Colonic mucosa (tissue), 4 donors: Measurements from ENCODE around the gene SPOCK2. TPM values are rescaled to one million over a fixed set of nuclear protein-coding genes. Genes with fewer than 3 reads are reported as not detected.

ENCODE experiments used
- DNase-seq: peaks from one replicate; pipeline ENCODE4 v3.0.0-alpha.2; 2020
- H3K27ac ChIP-seq: fragments of 200-600 bp; one replicate; pipeline ENCODE4 v1.8.0; 2021
- H3K27me3 ChIP-seq: fragments of 200-600 bp; one replicate; pipeline ENCODE4 v1.8.0; 2021
- H3K36me3 ChIP-seq: fragments of 200-600 bp; one replicate; pipeline ENCODE4 v1.8.0; 2021
- H3K4me1 ChIP-seq: fragments of 200-600 bp; one replicate; pipeline ENCODE4 v1.8.0; 2021; ENCODE audit warnings: mild to moderate bottlenecking
- H3K4me3 ChIP-seq: fragments of 200-600 bp; one replicate; pipeline ENCODE4 v1.8.0; 2021
- H3K9ac ChIP-seq, 2 donors: one replicate each; pipeline ENCODE4 v1.7.0; 2013; ENCODE audit warnings: control low read depth in 2 of 2, low read depth in 2 of 2, low read length in 2 of 2
- H3K9me3 ChIP-seq: fragments of 200-600 bp; one replicate; pipeline ENCODE4 v1.8.0; 2021
- intact Hi-C: fragments of 100-400 bp; cut with DNase I; formaldehyde crosslinking; loops from one replicate; pipeline ENCODE4 v1.14.1; 2022
- total RNA-seq, 2 donors: library from RNA; stranded (reverse); fragmentation: NEBNext Ultra II Directional in 1 of 2; extraction: Animal tissue kit (Norgen Biotek cat#: 25700) in 1 of 2; gene quantifications; one replicate each; pipeline ENCODE4 v1.2.1, GENCODE V29; 2021
- TF ChIP-seq, protein P1 (sequence below): fragments of 200-600 bp; IDR thresholded peaks from one replicate; pipeline ENCODE4 v1.8.0; 2022; ENCODE audit warnings: antibody characterized with exemption, mild to moderate bottlenecking
- donor health status: healthy.
- donor health status: DM: no; HTN: no; CAD: no.
- donor health status: DM: no; HTN: no; CAD: no.

The SPOCK2 gene
- total RNA-seq, 2 donors from 2014 or later: 4.7 to 6.5 TPM

DNA sequence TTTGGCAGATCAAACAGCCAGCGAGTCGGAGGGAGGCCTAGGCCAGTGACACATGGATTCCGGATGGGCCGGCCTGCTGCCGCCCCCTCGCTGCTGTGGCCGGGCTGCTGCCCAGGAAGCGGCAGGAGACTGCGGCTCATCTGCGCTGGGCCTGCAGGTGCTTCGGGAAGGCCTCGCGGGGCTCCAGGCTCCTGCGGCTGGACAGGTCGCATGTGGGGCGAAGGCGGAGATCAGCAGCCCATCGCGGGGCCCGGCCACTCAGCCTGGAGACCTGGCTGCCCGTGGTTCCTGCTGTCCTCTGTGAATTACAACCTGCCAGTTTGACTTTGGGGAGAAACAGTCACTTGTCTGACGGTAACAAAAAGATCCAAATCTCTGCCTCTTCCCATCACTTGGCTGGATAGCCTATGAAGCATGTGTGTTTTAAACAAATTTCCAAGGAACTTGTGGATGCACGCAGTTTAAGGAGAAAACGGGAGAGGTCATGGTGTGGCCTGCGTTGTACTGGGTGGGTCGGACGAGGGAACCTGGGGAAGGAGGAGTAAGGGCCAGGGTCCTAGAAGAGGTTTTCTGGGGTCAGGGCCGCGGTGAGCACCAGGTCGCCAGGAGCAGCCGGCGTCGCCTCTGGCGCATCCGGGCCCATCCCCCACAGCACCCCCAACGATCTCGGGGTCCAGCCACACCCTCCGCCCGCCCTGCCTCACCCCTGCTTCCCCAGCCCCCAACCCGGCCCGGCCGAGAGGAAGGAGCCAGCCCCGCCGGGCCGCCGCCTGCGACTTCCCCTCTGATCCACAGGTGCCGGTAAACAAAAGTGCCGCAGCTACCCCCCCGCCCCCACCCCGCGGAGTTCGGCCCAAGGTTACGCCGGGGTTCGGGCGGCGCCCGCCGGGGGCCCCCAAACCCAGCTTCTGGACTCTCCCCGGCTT lies 1.6 kb downstream of the SPOCK2 start:
- TF ChIP-seq, protein P1, sequence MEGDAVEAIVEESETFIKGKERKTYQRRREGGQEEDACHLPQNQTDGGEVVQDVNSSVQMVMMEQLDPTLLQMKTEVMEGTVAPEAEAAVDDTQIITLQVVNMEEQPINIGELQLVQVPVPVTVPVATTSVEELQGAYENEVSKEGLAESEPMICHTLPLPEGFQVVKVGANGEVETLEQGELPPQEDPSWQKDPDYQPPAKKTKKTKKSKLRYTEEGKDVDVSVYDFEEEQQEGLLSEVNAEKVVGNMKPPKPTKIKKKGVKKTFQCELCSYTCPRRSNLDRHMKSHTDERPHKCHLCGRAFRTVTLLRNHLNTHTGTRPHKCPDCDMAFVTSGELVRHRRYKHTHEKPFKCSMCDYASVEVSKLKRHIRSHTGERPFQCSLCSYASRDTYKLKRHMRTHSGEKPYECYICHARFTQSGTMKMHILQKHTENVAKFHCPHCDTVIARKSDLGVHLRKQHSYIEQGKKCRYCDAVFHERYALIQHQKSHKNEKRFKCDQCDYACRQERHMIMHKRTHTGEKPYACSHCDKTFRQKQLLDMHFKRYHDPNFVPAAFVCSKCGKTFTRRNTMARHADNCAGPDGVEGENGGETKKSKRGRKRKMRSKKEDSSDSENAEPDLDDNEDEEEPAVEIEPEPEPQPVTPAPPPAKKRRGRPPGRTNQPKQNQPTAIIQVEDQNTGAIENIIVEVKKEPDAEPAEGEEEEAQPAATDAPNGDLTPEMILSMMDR: no peak
- H3K9ac ChIP-seq: peak overlapping the region in 1 of 2 donors; percentile 69
- peaks cover 8% of the 10 kb centered on the region for H3K4me1 ChIP-seq
- H3K9me3 ChIP-seq: no peaks in the 10 kb centered on the region
- no peaks in the 10 kb centered on the region for H3K36me3 ChIP-seq
- intact Hi-C loops: no loop called here
- no peak for DNase-seq
- H3K4me3 ChIP-seq: peak overlapping the region; percentile 33
- H3K27ac ChIP-seq: peak overlapping the region; percentile 33
- H3K27me3 ChIP-seq: peaks cover 23% of the 10 kb centered on the region

GRCh38 chr10:72085864-72086465 lies 2.4 kb downstream of the SPOCK2 start:
- Histone ChIP-seq H3K9ac (no peak overlapping the region), H3K27me3 (peaks cover 23% of the 10 kb centered on the region), H3K9me3 (no peaks in the 10 kb centered on the region), H3K36me3 (no peaks in the 10 kb centered on the region), H3K4me1 (peaks cover 8% of the 10 kb centered on the region), H3K4me3 (no peak overlapping the region), H3K27ac (peak overlapping the region; percentile 17)
- intact Hi-C loops: no loop called here
- TF ChIP-seq, protein P1: no peak
- DNase-seq: no peak

- no peak for DNase-seq
- Histone ChIP-seq H3K27ac (no peak overlapping the region), H3K36me3 (no peaks in the 10 kb centered on the region), H3K4me3 (no peak overlapping the region), H3K4me1 (peaks cover 8% of the 10 kb centered on the region), H3K9me3 (no peaks in the 10 kb centered on the region), H3K27me3 (peaks cover 23% of the 10 kb centered on the region), H3K9ac (no peak overlapping the region)
- intact Hi-C loops: no loop called here
- TF ChIP-seq, protein P1: no peak
Observed at GRCh38 chr10:72085166-72085565, 3.2 kb downstream of the SPOCK2 start.

GRCh38 chr10:72083790-72084459 lies 4.4 kb downstream of the SPOCK2 start:
- peaks cover 8% of the 10 kb centered on the region for H3K4me1 ChIP-seq
- DNase-seq: no peak
- H3K9ac ChIP-seq: no peak overlapping the region
- no peaks in the 10 kb centered on the region for H3K9me3 ChIP-seq
- H3K27me3 ChIP-seq: peaks cover 22% of the 10 kb centered on the region
- no peak overlapping the region for H3K4me3 ChIP-seq
- H3K27ac ChIP-seq: no peak overlapping the region
- no peaks in the 10 kb centered on the region for H3K36me3 ChIP-seq
- TF ChIP-seq, protein P1: no peak
- intact Hi-C loops: no loop called here
